ENCODE measurements around the gene ABCA13. TPM values are rescaled to one million over a fixed set of nuclear protein-coding genes. Genes with fewer than 3 reads are reported as not detected.

The ABCA13 gene
- total RNA-seq, 4 donors from 2014 or later = under 0.01 to 0.26 (median 0.06) TPM; not detected in 1

DNA sequence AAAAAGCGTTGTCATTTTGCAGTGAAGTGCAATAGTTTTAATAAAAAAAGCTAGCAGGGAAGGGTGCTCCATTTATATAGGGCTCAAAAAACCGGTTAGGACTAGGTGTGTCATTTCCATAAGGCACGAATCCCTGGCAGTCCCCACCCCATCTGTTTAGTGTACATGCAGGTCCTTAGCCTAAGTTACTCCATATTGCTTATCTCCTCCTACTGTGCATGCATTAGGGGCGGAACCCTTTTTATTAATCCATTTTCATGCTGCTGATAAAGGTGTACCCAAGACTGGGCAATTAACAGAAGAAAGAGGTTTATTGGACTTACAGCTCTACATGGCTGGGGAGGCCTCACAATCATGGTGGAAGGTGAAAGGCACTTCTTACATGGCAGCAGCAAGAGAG is 301.4 kb downstream of the ABCA13 start:
- H3K36me3 ChIP-seq = no peaks in the 10 kb centered on the region
- 79% methylated on average over 4 of the region's 4 CpGs for WGBS
- H3K27ac ChIP-seq (replicated peaks in 1 of 4) = no peak overlapping the region
- no peaks in the 10 kb centered on the region for H3K27me3 ChIP-seq
- H3K9me3 ChIP-seq = no peaks in the 10 kb centered on the region
- TF ChIP-seq POLR2A (IDR thresholded peaks at IDR 0.05; ENCODE audit: low read depth) = no peak
- TF ChIP-seq, protein P1, sequence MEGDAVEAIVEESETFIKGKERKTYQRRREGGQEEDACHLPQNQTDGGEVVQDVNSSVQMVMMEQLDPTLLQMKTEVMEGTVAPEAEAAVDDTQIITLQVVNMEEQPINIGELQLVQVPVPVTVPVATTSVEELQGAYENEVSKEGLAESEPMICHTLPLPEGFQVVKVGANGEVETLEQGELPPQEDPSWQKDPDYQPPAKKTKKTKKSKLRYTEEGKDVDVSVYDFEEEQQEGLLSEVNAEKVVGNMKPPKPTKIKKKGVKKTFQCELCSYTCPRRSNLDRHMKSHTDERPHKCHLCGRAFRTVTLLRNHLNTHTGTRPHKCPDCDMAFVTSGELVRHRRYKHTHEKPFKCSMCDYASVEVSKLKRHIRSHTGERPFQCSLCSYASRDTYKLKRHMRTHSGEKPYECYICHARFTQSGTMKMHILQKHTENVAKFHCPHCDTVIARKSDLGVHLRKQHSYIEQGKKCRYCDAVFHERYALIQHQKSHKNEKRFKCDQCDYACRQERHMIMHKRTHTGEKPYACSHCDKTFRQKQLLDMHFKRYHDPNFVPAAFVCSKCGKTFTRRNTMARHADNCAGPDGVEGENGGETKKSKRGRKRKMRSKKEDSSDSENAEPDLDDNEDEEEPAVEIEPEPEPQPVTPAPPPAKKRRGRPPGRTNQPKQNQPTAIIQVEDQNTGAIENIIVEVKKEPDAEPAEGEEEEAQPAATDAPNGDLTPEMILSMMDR (IDR thresholded peaks at IDR 0.05) = no peak
- TF ChIP-seq POLR2AphosphoS5 (IDR thresholded peaks at IDR 0.05) = no peak
- no peak for TF ChIP-seq EP300 (IDR thresholded peaks at IDR 0.05)
- no peak for DNase-seq (ENCODE audit: extremely low spot score)
- intact Hi-C loops (cut with DNase I) = no loop called here
- H3K4me3 ChIP-seq = no peak overlapping the region
- no peaks in the 10 kb centered on the region for H3K4me1 ChIP-seq

DNA sequence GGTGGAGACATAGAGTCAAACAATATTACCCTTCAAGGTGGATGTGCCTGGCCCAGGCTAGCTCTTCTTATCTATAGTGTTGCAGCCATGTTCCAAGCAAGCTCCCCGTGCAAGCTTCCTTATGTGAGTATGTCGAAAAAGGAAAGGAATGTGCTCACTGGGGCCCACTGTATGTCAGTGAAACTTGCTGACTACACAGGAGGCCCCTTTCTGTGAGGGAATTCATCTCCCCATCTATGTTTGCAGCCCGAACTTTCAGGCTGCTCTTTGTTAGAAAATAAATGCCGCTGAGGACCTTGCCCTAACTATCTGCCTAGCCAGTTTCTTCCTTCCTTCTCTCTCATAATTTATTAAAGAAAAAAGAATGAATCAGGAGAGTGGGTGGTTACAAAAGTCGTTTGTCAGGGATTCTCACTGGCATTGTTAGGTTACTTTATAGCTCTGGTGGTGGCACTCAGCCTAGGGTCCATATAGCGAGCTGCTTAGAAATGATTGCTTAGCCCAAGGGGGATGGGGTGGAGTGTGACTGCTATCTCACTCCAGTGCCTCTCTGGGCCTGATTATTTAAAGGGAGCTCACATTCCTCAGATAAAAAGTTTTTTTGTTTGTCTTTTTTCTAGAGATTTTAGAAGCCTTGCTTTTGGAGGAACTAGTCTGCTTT is 302.1 kb downstream of the ABCA13 start:
- no peaks in the 10 kb centered on the region for H3K27me3 ChIP-seq
- H3K36me3 ChIP-seq = no peaks in the 10 kb centered on the region
- H3K4me3 ChIP-seq = no peak overlapping the region
- H3K4me1 ChIP-seq = no peaks in the 10 kb centered on the region
- no peaks in the 10 kb centered on the region for H3K9me3 ChIP-seq
- WGBS = 62% methylated on average over 6 of the region's 6 CpGs
- TF ChIP-seq, protein P1 (IDR thresholded peaks at IDR 0.05) = no peak
- no peak for TF ChIP-seq POLR2AphosphoS5 (IDR thresholded peaks at IDR 0.05)
- no peak for TF ChIP-seq EP300 (IDR thresholded peaks at IDR 0.05)
- no peak for TF ChIP-seq POLR2A (IDR thresholded peaks at IDR 0.05; ENCODE audit: low read depth)
- intact Hi-C loops (cut with DNase I) = no loop called here
- DNase-seq (ENCODE audit: extremely low spot score) = no peak
- no peak overlapping the region for H3K27ac ChIP-seq (replicated peaks in 1 of 4)

DNA sequence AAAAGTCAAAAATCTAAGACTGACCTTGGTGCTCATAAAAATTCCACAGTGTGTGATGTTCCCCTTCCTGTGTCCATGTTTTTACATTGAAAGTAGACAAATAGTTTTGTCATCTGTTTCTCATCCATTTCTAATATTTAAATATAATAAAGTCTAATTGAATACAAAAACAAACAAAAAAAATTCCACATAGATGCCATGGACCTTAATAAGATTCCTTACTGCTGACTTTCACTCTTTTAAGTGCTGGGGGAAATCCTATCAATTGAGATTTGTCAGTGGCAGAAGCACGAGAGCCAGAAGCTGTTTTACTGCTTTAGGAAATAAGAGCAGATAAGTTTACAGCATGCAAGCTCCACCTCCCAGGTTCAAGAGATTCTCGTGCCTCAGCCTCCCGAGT is 310.0 kb downstream of the ABCA13 start:
- H3K36me3 ChIP-seq = no peaks in the 10 kb centered on the region
- H3K4me3 ChIP-seq = no peak overlapping the region
- H3K9me3 ChIP-seq = no peaks in the 10 kb centered on the region
- H3K4me1 ChIP-seq = no peaks in the 10 kb centered on the region
- TF ChIP-seq POLR2AphosphoS5 (IDR thresholded peaks at IDR 0.05) (no peak), EP300 (IDR thresholded peaks at IDR 0.05) (no peak), POLR2A (IDR thresholded peaks at IDR 0.05; ENCODE audit: low read depth) (no peak)
- TF ChIP-seq, protein P1 (IDR thresholded peaks at IDR 0.05) = no peak
- DNase-seq (ENCODE audit: extremely low spot score) = no peak
- 80% methylated on average over 3 of the region's 3 CpGs for WGBS
- intact Hi-C loops (cut with DNase I) = no loop called here
- no peak overlapping the region for H3K27ac ChIP-seq (replicated peaks in 1 of 4)
- no peaks in the 10 kb centered on the region for H3K27me3 ChIP-seq

DNA sequence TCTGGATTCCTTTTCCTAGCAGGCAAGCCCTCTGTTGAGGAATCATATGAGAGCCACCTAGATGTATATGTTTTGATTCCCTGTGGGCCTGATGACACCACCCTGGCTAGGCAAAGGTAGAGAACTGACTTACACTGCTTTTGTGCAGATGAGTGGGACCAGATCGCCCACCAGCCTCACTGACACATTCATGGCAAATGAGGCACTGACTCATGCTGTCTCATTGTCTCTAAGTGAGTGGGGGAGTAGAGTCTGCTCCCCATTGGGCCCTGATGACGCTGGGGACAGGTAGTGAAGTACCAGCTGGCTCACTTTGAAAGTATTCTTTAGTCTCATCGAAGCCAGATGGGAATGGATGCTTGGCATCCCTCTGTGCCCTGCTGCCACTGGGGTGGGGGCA is 326.3 kb downstream of the ABCA13 start:
- Histone ChIP-seq H3K4me3 (no peak overlapping the region), H3K4me1 (no peaks in the 10 kb centered on the region), H3K36me3 (no peaks in the 10 kb centered on the region), H3K9me3 (no peaks in the 10 kb centered on the region), H3K27me3 (no peaks in the 10 kb centered on the region), H3K27ac (replicated peaks in 1 of 4) (no peak overlapping the region)
- no peak for TF ChIP-seq POLR2AphosphoS5 (IDR thresholded peaks at IDR 0.05)
- TF ChIP-seq POLR2A (IDR thresholded peaks at IDR 0.05; ENCODE audit: low read depth) = no peak
- TF ChIP-seq, protein P1 (IDR thresholded peaks at IDR 0.05) = no peak
- TF ChIP-seq EP300 (IDR thresholded peaks at IDR 0.05) = no peak
- peak; percentile 60 for DNase-seq (ENCODE audit: extremely low spot score)
- intact Hi-C loops (cut with DNase I) = no loop called here
- WGBS = 70% methylated on average over 3 of the region's 3 CpGs

DNA sequence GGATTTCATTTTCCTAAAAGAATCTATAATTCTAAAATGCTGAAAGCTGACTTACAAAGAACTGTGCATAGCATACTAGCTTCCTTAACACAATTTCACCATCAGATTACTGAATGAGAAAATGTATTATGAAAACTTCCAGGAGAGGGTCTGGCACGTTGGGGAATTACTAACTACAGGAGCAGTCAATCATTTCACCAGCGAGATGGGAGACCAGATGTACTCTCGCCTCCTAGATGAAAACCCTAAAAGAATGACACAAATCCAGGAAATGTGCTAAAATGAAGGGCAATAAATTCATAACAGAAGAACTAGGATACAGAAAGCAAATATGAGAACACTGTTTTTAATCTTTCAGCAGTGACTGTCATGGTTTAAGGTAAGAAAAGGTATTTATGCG is 330.8 kb downstream of the ABCA13 start:
- no peaks in the 10 kb centered on the region for H3K36me3 ChIP-seq
- H3K9me3 ChIP-seq = no peaks in the 10 kb centered on the region
- intact Hi-C loops (cut with DNase I) = no loop called here
- no peak overlapping the region for H3K27ac ChIP-seq (replicated peaks in 1 of 4)
- no peaks in the 10 kb centered on the region for H3K27me3 ChIP-seq
- no peak overlapping the region for H3K4me3 ChIP-seq
- no peak for TF ChIP-seq POLR2A (IDR thresholded peaks at IDR 0.05; ENCODE audit: low read depth)
- no peak for TF ChIP-seq EP300 (IDR thresholded peaks at IDR 0.05)
- TF ChIP-seq, protein P1 (IDR thresholded peaks at IDR 0.05) = no peak
- no peak for TF ChIP-seq POLR2AphosphoS5 (IDR thresholded peaks at IDR 0.05)
- no peaks in the 10 kb centered on the region for H3K4me1 ChIP-seq
- 57% methylated on average over 4 of the region's 4 CpGs for WGBS
- no peak for DNase-seq (ENCODE audit: extremely low spot score)

All from esophagus muscularis mucosa (tissue), 4 donors.